Activated T-cell treated with anti-CD3 and anti-CD28 coated beads for 1 hour (primary cell): Measurements from ENCODE around the gene NOL4L.
"Not testable (repeated sequence)": the region's sequence is repeated elsewhere in the genome, so short reads cannot be mapped to it uniquely, and the experiment has no call there.

Experiments used
- DNase-seq: peaks from one replicate; pipeline ENCODE4 v3.0.0-alpha.2; 2020; ENCODE audit warnings: low read depth

NOL4L gene

GRCh38 chr20:32470025-32470861 is 114.9 kb downstream of the NOL4L start:
- DNase-seq, result no peak

- no peak for DNase-seq
Measured at GRCh38 chr20:32468860-32469259, 116.3 kb downstream of the NOL4L start.

- DNase-seq, result no peak
Measured at GRCh38 chr20:32468313-32468640, 116.9 kb downstream of the NOL4L start.

DNA sequence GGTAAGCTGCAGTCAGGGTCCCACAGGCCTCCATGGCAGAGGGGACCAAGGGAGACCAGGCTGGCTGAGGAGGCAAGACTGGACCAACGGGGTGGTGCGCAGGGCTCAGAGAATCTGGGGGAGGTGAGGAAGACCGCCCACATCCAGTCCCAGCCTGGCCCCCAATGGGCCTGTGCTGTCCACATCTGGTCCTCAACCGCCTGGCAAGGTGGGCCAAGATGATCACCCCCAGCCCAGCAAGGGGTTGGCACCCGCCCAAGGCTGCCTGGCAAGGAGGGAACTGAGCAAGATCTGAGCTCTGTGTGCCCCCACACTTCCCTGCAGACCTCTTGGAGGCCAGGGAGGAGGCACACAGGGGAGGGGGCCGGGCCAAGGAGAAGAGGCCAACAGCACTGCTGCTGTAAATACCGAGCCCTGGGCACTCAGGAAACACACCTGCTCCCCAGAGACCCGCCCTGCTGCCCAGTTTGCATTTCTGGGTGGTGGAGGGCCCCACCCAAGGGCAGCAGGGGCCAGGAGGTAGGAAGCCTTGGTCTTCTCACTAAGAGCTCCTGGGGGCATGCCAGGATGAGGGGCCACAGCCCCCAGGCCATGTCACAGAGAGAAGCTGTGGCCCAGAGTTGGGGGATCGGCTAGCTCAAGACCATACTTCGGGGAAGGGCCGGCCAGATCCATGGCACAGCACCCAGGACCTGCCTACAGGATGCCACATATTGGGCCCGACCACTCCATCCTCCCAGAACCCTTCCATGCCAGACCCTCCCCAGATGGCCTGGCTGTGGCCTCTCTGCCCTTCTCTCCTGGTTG is 117.4 kb downstream of the NOL4L start:
- no peak for DNase-seq

DNA sequence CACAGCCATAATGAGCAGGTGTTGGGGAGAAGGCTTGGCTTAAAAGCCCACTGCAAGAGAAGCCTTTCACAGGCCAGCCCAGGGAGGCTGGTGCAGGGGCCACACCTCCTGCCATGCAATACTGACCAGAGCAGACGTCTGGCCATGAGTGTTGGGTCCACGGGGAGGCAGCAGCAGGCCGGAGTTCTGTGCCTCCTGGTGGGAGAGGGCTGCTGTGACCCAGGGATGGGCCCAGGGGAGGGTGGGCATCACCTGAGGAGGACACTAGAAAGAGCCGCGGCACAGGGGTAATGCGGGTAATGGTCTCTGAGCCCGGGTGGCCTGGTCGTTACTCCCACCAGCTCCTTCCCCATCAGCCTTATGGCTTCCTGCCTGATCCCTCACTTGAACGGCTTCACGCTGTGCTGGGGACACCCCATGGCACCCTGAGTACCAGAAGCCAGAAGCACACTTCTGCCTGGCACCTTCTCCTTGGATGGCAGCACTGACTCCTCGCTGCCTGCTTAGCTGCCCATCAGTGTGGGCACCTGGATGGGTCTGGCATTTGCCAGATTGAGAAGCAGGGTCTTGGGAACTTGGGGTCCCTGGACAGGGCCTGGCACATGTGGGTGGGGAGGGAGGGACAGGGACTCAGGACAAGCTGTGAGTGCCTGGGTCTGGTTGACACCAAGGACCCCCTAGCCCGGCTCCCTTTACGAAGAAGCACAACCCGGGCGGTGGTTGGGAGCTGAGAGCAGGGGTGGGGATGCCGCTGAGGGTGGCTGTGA is 118.2 kb downstream of the NOL4L start:
- no peak for DNase-seq

GRCh38 chr20:32465901-32466675 is 119.0 kb downstream of the NOL4L start:
- DNase-seq, result not testable (repeated sequence)

GRCh38 chr20:32465092-32465900 is 119.8 kb downstream of the NOL4L start:
- DNase-seq, result no peak

DNA sequence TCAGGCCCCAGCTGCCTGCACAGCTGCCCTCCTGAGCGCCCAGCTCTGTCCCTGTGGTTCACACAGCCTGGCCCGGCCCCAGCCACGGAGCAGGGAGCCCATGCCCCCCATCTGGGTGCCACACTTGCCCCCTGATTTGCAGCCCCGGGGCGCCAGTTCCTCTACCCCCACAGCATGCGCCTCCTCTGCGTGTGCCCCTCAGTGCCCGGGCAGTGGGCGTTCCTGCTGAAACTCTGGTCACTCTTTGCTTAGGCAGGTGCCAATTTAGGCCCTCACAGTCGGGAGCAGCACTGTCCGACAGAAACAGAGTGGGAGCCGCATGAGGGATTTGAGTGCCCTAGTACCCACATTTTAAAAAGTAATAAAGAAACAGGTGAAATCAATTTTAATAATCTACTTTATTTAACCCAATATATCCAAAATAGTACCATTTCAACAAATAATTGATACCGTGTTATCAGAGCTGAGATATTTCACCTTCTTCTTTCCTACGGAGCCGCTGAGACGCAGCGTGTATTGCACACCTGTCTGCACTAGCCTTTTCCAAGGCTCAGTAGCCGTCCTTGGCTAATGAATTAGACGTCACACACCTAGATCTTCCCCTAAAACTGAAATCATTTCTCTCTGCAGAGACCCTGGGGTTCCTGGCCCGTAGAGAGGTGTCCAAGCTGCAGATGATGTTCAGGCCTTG is 120.6 kb downstream of the NOL4L start:
- DNase-seq, result no peak

GRCh38 chr20:32463642-32464400 is 121.3 kb downstream of the NOL4L start:
- DNase-seq, result no peak

DNA sequence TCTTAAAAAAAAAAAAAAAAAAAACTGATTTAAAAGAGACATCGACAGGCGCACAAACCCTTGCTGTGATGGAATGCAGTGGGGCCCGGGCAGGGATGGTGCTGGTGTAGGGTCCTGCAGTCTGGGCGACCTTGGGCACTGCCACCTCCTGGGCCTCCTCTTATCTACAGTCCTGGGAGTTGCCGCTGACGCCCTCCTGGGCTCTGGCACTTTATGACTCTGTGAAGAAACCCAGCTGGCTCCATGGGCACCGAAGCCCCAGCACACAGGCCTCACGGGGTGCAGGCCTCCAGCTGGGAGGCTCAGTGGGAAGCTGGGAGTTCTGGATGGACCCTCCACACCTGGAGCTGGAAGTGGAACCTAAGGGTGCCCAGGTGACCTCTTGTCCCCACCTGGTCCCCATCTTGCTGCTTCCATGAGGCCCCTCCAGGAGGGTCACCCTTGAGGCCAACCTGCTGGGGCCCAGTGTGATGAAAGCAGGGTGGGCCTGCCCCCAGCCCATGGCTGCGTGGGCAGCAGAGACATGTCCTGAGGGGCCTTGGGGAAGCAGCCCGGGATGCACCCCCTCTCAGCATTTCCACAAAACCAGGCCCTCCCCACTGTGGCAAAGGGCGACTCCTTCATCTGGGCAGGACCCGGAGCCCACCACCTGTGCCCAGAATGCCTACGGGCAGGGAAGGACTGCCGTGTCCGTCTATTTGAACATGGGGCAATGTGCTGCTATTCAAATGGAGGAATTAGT is 122.1 kb downstream of the NOL4L start:
- no peak for DNase-seq

- no peak for DNase-seq
Measured at GRCh38 chr20:32461836-32462600, 123.1 kb downstream of the NOL4L start.

DNA sequence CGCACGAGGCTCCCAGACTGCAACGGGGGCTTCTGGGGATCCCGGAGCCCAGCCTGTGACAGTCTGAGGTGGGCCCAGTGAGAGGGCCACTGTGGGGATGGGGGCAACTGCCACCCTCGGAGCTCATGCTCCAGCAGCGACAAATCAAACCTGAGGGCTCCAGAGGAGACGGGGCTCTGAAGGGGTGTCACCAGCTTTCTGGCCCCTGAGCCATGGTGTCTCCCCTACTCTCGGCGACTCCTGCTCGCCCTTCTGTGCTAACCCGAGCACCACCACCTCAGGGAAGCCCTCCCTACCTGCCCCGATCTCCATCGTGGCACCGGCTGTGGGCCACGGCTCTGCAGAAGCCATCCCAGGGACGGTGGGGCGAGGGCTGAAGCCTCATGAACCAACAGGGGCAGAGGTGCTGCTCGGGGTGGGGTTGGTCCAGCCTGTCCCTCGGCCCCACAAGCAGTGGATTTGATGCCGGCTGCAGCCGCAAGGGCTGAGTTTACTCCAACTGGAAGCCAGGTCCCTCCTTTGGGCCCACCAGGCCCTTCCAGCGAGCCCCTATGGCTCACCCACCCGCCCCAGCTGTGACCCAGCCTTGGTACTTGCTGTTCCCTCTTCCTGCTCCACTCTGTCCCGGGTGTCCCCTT is 124.3 kb downstream of the NOL4L start:
- DNase-seq, result no peak

DNA sequence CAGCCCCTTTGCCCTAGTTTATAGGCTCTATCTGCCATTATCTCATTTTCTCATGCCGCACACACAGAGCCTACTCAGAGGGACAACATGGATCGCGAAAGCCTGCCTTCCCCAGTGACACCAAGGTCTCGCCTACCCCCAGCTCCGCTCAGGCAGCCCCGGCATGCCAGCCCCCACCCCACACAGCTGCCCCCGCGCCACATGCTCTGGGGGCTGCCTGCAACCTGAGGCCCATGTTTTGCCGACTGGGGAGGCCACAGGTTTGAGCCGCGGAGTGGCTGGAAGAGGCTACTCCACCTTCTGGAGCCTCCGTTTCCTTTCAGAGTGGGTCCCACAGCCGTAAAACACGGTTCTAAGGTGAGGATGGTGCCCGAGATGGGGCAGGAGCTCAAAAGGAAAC is 124.9 kb downstream of the NOL4L start:
- no peak for DNase-seq

- no peak for DNase-seq
Measured at GRCh38 chr20:32458837-32459220, 126.3 kb downstream of the NOL4L start.

DNA sequence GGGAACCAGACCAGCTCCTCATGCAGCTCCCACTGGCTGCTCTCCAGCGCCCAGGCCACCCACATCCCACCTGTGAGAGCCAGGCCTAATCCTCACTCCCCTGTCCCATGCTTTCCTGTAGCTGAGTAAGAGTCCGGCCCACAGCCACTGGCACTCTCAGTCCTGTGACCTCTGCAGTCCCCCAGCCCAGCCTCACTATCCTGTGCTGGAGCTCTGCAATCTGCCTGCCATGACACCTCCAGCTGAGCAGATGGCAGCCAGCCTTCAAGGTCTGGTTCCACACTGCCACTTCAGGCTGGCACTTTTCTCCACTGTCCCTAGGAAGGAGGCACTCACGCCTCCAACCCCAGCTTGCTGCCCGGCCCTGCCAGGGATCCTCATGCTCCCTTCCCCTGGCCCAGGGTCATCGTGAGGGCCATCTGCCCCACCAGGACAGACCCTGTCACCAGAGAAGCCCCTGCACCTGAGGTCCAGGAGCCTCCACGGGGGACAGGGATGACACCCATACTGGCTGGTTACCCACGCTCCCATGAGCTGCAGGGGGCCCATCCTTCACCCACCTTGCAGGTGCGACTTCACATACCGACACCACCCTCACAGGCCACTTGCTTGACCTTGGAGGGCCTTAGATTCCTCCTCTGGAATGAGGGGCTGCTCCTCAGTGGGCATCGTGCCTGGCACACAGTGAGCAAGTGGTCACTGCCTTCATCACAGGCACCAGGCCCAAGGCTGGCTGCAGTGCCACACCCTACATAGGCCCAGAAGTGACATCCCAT is 126.9 kb downstream of the NOL4L start:
- DNase-seq, result no peak

- no peak for DNase-seq
Measured at GRCh38 chr20:32457479-32457986, 127.6 kb downstream of the NOL4L start.
